ENCODE measurements around the gene INPP1. TPM values are rescaled to one million over a fixed set of nuclear protein-coding genes. Genes with fewer than 3 reads are reported as not detected.
"Not testable (repeated sequence)": the region's sequence is repeated elsewhere in the genome, so short reads cannot be mapped to it uniquely, and the experiment has no call there.

Gene INPP1
- total RNA-seq, 2 experiments from 2014 or later: 6.7 to 7.8 TPM

- ChIA-PET CTCF (no interaction called here), POLR2A (no interaction called here)
- DNase-seq (no peak), ATAC-seq (no peak)
- Mint-ChIP-seq H3K36me3 (ENCODE audit: low read depth) (no peaks in the 10 kb centered on the region), H3K27ac (no peak overlapping the region), H3K4me3 (no peak overlapping the region), H3K4me1 (no peaks in the 10 kb centered on the region), H3K9me3 (ENCODE audit: low read depth) (peaks cover 2% of the 10 kb centered on the region), H3K27me3 (peaks cover 5% of the 10 kb centered on the region)
- intact Hi-C loops (cut with DNase I, micrococcal nuclease): no loop called here
Measured at GRCh38 chr2:190333928-190334327, 9.5 kb upstream of the INPP1 start.

- intact Hi-C loops (cut with DNase I, micrococcal nuclease): no loop called here
- no peak for ATAC-seq
- H3K27me3 Mint-ChIP-seq: peaks cover under 1% of the 10 kb centered on the region
- no peaks in the 10 kb centered on the region for H3K36me3 Mint-ChIP-seq (ENCODE audit: low read depth)
- H3K4me1 Mint-ChIP-seq: no peaks in the 10 kb centered on the region
- no peak overlapping the region for H3K4me3 Mint-ChIP-seq
- no peak overlapping the region for H3K27ac Mint-ChIP-seq
- H3K9me3 Mint-ChIP-seq (ENCODE audit: low read depth): peaks cover 2% of the 10 kb centered on the region
- ChIA-PET POLR2A (no interaction called here), CTCF (no interaction called here)
- DNase-seq: no peak
Measured at GRCh38 chr2:190334479-190335224, 8.7 kb upstream of the INPP1 start.

DNA sequence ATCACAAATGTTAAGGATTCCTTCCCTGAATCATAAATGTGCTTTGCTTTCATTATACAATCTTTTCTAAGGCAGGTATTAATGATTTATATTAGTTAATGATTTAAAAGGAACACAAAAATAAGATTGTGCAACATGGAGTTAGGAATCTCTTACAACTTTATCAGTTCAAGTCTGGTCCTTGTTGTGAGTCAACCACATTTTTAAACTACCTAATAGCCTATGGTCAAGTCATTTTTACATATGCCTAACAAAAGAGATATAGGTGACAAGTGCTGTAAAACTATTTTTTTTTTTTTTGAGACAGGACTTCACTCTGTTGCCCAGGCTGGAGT is 8.2 kb upstream of the INPP1 start:
- intact Hi-C loops (cut with DNase I, micrococcal nuclease): no loop called here
- Mint-ChIP-seq H3K27me3 (no peaks in the 10 kb centered on the region), H3K36me3 (ENCODE audit: low read depth) (no peaks in the 10 kb centered on the region), H3K27ac (no peak overlapping the region), H3K4me1 (no peaks in the 10 kb centered on the region), H3K9me3 (ENCODE audit: low read depth) (peaks cover 2% of the 10 kb centered on the region), H3K4me3 (no peak overlapping the region)
- ATAC-seq (no peak), DNase-seq (no peak)
- ChIA-PET CTCF (interaction anchor here (0.7 kb wide), 1 partner anchor 112 kb away, joined by 3 read pairs; no protein-coding TSS in a partner anchor), POLR2A (no interaction called here)

GRCh38 chr2:190335584-190335983 is 7.8 kb upstream of the INPP1 start:
- POLR2A ChIA-PET; H3K36me3 Mint-ChIP-seq (ENCODE audit: low read depth); H3K9me3 Mint-ChIP-seq (ENCODE audit: low read depth); H3K27ac Mint-ChIP-seq; ATAC-seq; H3K27me3 Mint-ChIP-seq; H3K4me3 Mint-ChIP-seq; DNase-seq; H3K4me1 Mint-ChIP-seq; intact Hi-C loops (cut with DNase I, micrococcal nuclease): not testable (repeated sequence)
- CTCF ChIA-PET: interaction anchor here (0.7 kb wide), 1 partner anchor 111 kb away, joined by 3 read pairs; no protein-coding TSS in a partner anchor

DNA sequence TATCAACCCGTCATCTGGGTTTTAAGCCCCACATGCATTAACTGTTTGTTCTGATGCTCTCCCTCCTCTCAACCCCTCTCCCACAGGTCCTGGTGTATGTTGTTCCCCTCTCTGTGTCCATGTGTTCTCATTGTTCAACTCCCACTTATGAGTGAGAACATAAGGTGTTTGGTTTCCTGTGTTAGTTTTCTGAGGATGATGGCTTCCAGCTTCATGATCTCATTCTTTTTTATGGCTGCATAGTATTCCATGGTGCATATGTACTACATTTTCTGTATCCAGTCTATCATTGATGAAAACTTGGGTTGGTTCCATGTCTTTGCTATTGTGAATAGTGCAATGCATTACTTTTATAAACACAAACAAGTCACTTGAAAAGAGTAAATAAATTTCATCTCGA is 7.0 kb upstream of the INPP1 start:
- H3K4me3 Mint-ChIP-seq: no peak overlapping the region
- H3K27ac Mint-ChIP-seq: no peak overlapping the region
- DNase-seq: no peak
- ChIA-PET POLR2A (no interaction called here), CTCF (no interaction called here)
- no peak for ATAC-seq
- intact Hi-C loops (cut with DNase I, micrococcal nuclease): no loop called here
- H3K4me1 Mint-ChIP-seq: no peaks in the 10 kb centered on the region
- H3K27me3 Mint-ChIP-seq: no peaks in the 10 kb centered on the region
- peaks cover 2% of the 10 kb centered on the region for H3K9me3 Mint-ChIP-seq (ENCODE audit: low read depth)
- no peaks in the 10 kb centered on the region for H3K36me3 Mint-ChIP-seq (ENCODE audit: low read depth)

- ChIA-PET POLR2A (no interaction called here), CTCF (interaction anchor here (0.6 kb wide), 1 partner anchor 428 kb away, joined by 3 read pairs; no protein-coding TSS in a partner anchor)
- DNase-seq (no peak), ATAC-seq (no peak)
- Mint-ChIP-seq H3K4me1 (peaks cover 3% of the 10 kb centered on the region), H3K36me3 (ENCODE audit: low read depth) (no peaks in the 10 kb centered on the region), H3K4me3 (no peak overlapping the region), H3K27me3 (no peaks in the 10 kb centered on the region), H3K9me3 (ENCODE audit: low read depth) (peaks cover 2% of the 10 kb centered on the region), H3K27ac (no peak overlapping the region)
- intact Hi-C loops (cut with DNase I, micrococcal nuclease): no loop called here
Measured at GRCh38 chr2:190338453-190338852, 4.9 kb upstream of the INPP1 start.

DNA sequence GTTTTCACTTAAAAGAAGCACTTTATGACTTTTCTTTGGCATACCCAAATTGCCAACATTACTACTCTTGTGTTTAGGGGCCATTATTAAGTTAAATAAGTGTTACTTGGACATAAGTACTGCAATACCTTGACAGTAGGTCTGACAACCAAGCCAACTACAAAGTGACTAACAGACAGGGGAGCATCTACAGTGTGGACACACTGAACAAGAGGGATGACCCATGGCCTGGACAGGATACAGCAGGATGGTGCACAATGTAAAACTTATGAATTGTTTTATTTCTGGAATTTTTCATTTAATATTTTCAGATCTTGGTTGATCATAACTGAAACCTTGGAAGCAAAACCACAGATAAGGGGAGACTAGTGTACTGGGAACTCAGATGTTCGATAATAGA is 4.0 kb upstream of the INPP1 start:
- Mint-ChIP-seq H3K27ac (no peak overlapping the region), H3K36me3 (ENCODE audit: low read depth) (no peaks in the 10 kb centered on the region), H3K27me3 (no peaks in the 10 kb centered on the region), H3K9me3 (ENCODE audit: low read depth) (peaks cover 2% of the 10 kb centered on the region), H3K4me3 (no peak overlapping the region), H3K4me1 (peaks cover 6% of the 10 kb centered on the region)
- DNase-seq (no peak), ATAC-seq (no peak)
- ChIA-PET POLR2A (no interaction called here), CTCF (interaction anchor here (0.5 kb wide), 1 partner anchor 151 kb away, joined by 3 read pairs; no protein-coding TSS in a partner anchor)
- intact Hi-C loops (cut with DNase I, micrococcal nuclease): no loop called here

GRCh38 chr2:190340369-190340768 is 3.0 kb upstream of the INPP1 start:
- intact Hi-C loops (cut with DNase I, micrococcal nuclease): no loop called here
- Mint-ChIP-seq H3K27ac (no peak overlapping the region), H3K4me1 (peaks cover 10% of the 10 kb centered on the region), H3K27me3 (no peaks in the 10 kb centered on the region), H3K4me3 (no peak overlapping the region), H3K9me3 (ENCODE audit: low read depth) (peaks cover 2% of the 10 kb centered on the region), H3K36me3 (ENCODE audit: low read depth) (no peaks in the 10 kb centered on the region)
- POLR2A ChIA-PET: no interaction called here
- ATAC-seq (no peak), DNase-seq (no peak)
- CTCF ChIA-PET: interaction anchor here (0.6 kb wide), 1 partner anchor 445 kb away, joined by 3 read pairs; no protein-coding TSS in a partner anchor

- no peak overlapping the region for H3K27ac Mint-ChIP-seq
- peaks cover 10% of the 10 kb centered on the region for H3K4me1 Mint-ChIP-seq
- POLR2A ChIA-PET: interaction anchor here (0.6 kb wide), 1 partner anchor 47 kb away, joined by 4 read pairs; no protein-coding TSS in a partner anchor
- DNase-seq: no peak
- no peaks in the 10 kb centered on the region for H3K9me3 Mint-ChIP-seq (ENCODE audit: low read depth)
- H3K27me3 Mint-ChIP-seq: no peaks in the 10 kb centered on the region
- CTCF ChIA-PET: interaction anchor here (1.5 to 3.3 kb wide), 2 partner anchors 17 to 24 kb away, joined by 4 to 12 read pairs; no protein-coding TSS in a partner anchor
- intact Hi-C loops (cut with DNase I, micrococcal nuclease): loop anchor here (1.0 to 2.0 kb wide), 2 partner anchors 22 kb away; no protein-coding TSS in a partner anchor
- H3K4me3 Mint-ChIP-seq: no peak overlapping the region
- no peaks in the 10 kb centered on the region for H3K36me3 Mint-ChIP-seq (ENCODE audit: low read depth)
- no peak for ATAC-seq
Measured at GRCh38 chr2:190342611-190343010, 778 bp upstream of the INPP1 start.

DNA sequence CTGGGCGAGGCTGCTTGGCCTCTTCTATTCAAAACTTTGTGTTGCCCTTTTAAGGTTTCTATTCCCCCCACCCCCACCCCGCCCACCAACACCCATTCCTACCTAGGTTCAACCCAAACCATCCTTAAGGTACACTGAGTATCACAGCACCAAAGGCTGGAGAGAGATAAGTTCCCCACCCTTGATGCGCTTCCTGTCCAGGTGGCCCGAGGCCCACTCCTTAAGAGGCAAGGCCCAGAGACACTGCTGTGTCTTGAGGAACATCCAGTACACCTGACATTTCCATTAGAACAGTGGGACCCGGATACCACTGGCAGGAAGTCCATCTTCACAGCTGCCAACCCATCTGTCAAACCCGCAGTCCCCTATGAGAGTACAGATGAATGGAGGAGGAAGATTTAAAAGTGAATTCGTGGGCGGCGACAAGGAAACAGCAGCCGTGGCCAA is 277 bp upstream of the INPP1 start:
- DNase-seq: no peak

DNA sequence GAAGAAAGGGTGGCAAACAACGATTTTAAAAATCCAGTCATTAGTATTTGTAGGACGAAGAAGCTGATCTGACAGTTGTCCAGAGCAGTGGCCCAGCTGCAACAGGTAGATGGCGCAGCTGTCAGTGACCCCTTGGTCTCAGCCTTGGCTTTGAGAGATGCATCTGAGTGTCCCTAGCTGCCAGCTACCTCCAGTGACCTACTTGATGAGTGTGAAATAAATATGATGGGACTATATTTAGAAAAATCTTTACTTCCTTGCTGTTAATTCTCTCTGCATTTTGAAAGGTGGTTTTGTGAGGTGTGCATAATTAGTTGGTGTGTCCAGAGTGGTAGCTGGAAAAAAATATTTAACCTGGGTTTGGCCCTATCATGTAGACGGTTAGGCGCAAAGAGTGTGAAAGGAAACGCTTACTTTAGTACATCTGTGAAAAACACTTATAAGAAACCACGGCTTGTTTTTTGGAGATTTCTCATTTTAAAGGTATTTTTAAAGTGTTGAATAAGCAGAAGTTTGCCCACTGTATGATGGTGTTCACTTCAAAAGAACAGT is 963 bp downstream of the INPP1 start:
- intact Hi-C loops (cut with DNase I, micrococcal nuclease): no loop called here
- H3K4me1 Mint-ChIP-seq: peaks cover 12% of the 10 kb centered on the region

More for the DNA sequence above, 277 bp upstream of the INPP1 start:
- peak overlapping the region; percentile 75 for H3K27ac Mint-ChIP-seq
- no peaks in the 10 kb centered on the region for H3K36me3 Mint-ChIP-seq (ENCODE audit: low read depth)
- H3K9me3 Mint-ChIP-seq (ENCODE audit: low read depth): no peaks in the 10 kb centered on the region
- POLR2A ChIA-PET: no interaction called here
- CTCF ChIA-PET: interaction anchor here (1.0 to 3.3 kb wide), 3 partner anchors 16 to 67 kb away, joined by 4 to 12 read pairs (median 4); no protein-coding TSS in a partner anchor
- peak overlapping the region; percentile 66 for H3K4me3 Mint-ChIP-seq
- intact Hi-C loops (cut with DNase I, micrococcal nuclease): loop anchor here (1.0 to 2.0 kb wide), 2 partner anchors 22 to 23 kb away; no protein-coding TSS in a partner anchor
- ATAC-seq: no peak
- peaks cover 10% of the 10 kb centered on the region for H3K4me1 Mint-ChIP-seq
- no peaks in the 10 kb centered on the region for H3K27me3 Mint-ChIP-seq

GRCh38 chr2:190350371-190350770 is 7.0 kb downstream of the INPP1 start:
- ChIA-PET CTCF (no interaction called here), POLR2A (no interaction called here)
- ATAC-seq (no peak), DNase-seq (no peak)
- no peaks in the 10 kb centered on the region for H3K27me3 Mint-ChIP-seq
- no peak overlapping the region for H3K27ac Mint-ChIP-seq
- intact Hi-C loops (cut with DNase I, micrococcal nuclease): no loop called here
- no peaks in the 10 kb centered on the region for H3K36me3 Mint-ChIP-seq (ENCODE audit: low read depth)
- H3K4me1 Mint-ChIP-seq: peaks cover 4% of the 10 kb centered on the region
- H3K9me3 Mint-ChIP-seq (ENCODE audit: low read depth): no peaks in the 10 kb centered on the region
- no peak overlapping the region for H3K4me3 Mint-ChIP-seq

More for the DNA sequence above, 963 bp downstream of the INPP1 start:
- CTCF ChIA-PET: interaction anchor here (0.8 to 3.3 kb wide), 6 partner anchors 10 to 334 kb away, joined by 3 to 12 read pairs (median 4); no protein-coding TSS in a partner anchor
- H3K4me3 Mint-ChIP-seq: peak overlapping the region; percentile 66
- DNase-seq (no peak), ATAC-seq (peak; percentile 33)
- H3K27ac Mint-ChIP-seq: peak overlapping the region; percentile 64
- POLR2A ChIA-PET: interaction anchor here (0.7 to 1.0 kb wide), 2 partner anchors 24 to 93 kb away, joined by 3 to 4 read pairs; no protein-coding TSS in a partner anchor
- no peaks in the 10 kb centered on the region for H3K9me3 Mint-ChIP-seq (ENCODE audit: low read depth)
- no peaks in the 10 kb centered on the region for H3K36me3 Mint-ChIP-seq (ENCODE audit: low read depth)
- no peaks in the 10 kb centered on the region for H3K27me3 Mint-ChIP-seq

Data from activated CD4-positive, alpha-beta T cell treated with anti-CD3 and anti-CD28 coated beads for 36 hours (primary cell).